ENCODE results near the gene DEAF1.
"Not testable (repeated sequence)": the region's sequence is repeated elsewhere in the genome, so short reads cannot be mapped to it uniquely, and the experiment has no call there.

DEAF1 gene

DNA sequence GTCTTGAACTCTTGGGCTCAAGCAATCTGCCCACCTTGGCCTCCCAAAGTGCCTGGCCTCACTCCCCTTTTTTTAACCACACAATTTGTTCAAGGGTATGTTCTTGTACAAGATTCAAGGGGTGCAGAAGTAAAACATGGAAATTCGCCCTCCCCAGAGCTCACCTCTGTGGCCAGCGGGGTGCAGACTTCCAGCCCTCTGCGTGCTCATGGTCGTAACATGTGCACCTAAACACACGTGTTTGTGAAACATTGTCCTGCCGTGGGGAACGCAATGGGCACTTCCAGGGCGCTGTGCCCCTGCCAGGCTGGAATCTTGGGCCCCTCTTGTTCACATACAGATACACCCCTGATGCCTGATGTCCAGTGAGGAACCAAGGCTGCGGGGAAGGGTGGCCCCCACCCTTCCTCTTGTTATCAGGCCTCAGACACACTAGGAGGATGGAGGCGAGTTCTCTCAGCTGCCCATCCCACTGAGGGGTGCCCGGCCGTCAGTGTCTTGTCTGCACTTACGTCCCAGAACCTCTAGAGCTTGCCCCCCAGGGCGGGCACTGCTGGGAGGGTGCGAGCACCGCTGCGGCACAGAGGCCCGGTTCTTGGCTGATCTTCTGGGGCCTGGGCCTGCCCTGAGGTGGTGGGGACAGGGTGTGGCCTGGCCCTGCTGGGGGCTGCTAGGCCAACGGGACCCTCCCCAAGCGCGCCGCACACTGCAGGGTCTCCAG lies 6.9 kb upstream of the DEAF1 start:
- no peak for DNase-seq (ENCODE audit: low spot score)

DNA sequence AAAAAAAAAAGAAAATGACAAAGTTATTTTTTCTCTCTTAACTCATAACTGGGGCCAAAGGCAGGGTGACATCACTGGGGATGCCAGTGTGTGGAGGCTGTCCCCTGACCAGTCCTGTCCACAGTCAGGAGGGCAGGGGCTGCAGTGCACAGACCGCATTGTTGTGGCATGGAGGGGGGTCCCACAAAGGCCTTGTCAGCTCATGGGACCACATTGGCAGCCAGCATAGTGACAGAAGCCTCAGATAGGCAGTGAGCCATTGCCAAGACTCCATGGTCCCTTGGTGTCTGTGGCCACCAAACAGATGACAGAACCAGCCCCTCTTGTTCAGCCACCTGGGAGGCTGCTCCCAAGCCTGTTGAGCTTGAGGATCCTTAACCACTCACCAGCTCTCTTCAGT lies 4.7 kb upstream of the DEAF1 start:
- DNase-seq (ENCODE audit: low spot score) = no peak

GRCh38 chr11:699116-699508 lies 4.1 kb upstream of the DEAF1 start:
- no peak for DNase-seq (ENCODE audit: low spot score)

GRCh38 chr11:698493-699115 lies 3.6 kb upstream of the DEAF1 start:
- no peak for DNase-seq (ENCODE audit: low spot score)

DNA sequence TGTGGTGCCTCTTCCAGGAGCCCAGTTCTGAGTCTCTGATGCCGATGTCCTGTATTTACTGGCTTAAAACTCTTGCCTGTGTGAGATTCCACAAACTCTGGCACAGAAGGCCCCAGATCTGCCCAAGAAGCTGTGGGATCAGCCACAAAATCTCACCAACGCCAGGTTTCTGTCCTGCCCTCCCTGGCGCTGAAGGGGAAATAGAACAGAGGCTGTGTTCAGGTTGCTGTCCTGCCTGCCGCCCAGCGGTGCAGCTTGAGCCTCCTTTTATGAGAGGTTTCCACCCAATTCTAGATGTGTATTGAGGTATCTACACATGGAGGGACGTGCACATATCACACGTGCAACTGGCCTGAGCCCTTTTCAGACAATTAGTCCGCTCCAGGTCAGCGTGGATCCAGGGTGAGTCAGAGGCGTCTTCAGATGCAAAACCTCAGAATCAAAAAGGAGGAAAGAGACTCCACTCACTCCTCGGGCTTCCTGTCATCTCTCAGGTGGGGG lies 2.8 kb upstream of the DEAF1 start:
- DNase-seq (ENCODE audit: low spot score) = no peak

- no peak for DNase-seq (ENCODE audit: low spot score)
These were observed 2.0 kb upstream of the DEAF1 start for GRCh38 chr11:696955-697491.

GRCh38 chr11:695538-696248 lies 671 bp upstream of the DEAF1 start, which contains the start of gene TMEM80:
Gene TMEM80, plus strand, starts transcription at chr11:695816. Its CDS starts 12 bp downstream, at chr11:695828.
- DNase-seq (ENCODE audit: low spot score) = peak; percentile 49

GRCh38 chr11:695288-695537 lies 191 bp upstream of the DEAF1 start:
- DNase-seq (ENCODE audit: low spot score) = peak; percentile 60

DNA sequence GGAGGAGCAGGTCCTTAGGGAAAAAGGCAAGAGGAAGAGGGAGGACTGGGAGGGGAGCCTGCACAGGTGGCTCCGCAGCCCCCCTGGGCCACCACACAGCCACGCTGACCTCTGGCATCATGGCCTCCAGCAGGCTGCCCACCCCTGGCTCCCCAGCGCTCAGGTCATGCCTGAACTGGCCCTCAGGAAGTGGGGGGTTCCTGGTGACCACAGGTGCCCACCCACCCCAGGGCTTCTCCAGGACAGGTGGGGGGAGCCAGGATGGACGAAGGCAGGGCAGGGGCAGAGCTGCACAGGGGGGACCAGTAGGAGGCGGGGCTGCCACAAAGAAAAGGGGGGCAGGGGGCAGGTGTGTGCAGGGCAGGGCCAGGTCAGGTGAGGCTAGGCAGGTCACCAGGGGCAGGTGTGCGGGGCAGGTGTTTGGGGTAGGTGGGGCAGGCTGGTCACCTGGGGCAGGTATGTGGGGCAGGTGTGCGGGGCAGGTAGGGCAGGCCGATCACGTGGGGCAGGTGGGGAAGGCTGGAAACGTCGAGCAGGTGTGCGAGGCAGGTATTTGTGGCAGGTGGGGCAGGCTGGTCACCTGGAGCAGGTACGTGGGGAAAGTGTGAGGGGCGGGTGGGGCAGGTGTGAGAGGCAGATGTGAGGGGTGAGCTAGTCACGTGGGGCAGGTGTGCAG lies 997 bp downstream of the DEAF1 start:
- DNase-seq (ENCODE audit: low spot score) = no peak

DNA sequence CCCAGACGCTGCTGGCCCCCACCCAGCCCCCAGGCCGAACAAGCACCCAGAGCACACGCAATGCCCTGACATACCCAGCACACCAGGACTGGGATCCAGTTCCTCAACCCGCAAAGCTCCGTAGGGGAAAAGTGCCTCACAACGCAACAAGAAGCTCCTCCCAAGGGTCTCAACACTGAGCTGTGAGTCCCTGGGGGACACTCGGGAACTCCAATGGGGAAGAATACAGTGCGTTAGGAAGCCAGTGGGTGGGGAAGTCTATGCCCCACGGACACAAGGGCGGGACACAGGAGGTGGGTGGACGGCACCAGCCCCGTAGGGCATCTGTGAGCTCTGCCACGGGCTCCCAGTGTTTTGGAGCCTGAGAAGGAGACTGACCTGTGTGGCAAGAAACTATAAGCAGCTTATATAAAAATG lies 1.6 kb downstream of the DEAF1 start:
- no peak for DNase-seq (ENCODE audit: low spot score)

DNA sequence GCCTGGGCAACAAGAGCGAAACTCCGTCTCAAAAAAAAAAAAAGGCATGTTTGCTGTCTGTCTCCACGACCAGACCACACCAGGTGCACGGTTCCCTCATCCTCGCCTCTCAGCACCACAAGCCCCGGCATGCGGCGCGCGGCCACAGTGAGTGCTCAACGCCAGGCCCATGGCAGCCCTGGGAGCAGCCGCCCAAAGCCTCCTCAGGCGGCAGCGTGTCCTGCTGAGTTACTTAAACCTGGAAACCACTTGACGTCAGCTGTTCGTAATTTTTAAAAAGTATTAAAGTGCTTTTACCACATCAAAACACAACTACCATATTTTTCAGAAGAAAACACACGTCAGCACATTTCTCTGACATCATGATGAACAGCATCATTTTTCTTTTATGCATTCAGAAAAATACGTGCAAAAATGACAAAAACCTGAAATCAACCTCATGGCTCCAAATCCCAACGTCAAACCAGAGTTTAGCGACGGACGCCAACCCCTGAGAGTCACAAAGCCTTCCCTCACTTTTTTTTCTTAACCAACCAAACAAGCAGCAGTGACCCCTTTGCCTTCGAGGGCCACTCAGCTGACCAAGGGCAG lies 2.1 kb downstream of the DEAF1 start:
- DNase-seq (ENCODE audit: low spot score) = no peak

DNA sequence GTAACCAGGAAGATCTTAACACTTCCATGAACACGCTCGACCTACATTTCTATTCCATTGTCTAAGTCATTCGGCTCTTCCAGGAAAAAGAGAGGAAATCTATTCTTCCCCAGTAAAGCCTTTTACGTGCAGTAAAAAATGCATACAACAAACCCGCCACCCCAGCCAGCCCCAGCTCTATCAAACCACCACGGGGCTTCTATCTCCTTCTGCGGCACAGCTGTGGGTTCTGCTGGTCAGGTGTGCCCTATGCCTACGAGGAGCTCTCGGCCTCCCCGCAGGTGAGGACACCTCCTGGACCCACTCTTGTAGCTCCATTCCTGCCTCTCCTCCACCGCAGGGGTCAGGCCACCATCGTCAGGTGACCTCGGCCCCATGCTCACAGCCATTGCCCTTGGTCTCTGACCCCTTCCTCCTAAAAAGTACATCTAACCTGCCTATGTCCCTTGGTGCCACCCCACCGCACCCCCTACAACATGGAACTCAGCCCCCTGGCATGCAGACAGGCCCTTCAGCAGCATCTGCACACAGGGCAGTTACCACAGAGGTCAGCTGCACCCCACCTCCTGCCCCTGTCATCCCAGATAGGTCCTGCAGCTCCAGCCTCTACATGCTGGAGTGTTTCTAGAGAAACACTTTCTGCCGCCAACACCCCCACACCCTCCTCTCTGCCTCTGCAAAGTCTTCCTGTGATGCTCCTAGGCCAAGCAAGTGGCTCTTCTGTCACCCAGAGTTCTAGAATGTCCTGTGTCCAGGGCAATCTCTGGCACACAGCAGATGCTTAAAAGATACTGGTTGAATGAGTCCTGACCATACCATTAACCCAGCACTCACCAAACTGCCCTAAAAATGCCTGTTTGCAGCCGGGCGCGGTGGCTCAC lies 3.1 kb downstream of the DEAF1 start:
- no peak for DNase-seq (ENCODE audit: low spot score)

DNA sequence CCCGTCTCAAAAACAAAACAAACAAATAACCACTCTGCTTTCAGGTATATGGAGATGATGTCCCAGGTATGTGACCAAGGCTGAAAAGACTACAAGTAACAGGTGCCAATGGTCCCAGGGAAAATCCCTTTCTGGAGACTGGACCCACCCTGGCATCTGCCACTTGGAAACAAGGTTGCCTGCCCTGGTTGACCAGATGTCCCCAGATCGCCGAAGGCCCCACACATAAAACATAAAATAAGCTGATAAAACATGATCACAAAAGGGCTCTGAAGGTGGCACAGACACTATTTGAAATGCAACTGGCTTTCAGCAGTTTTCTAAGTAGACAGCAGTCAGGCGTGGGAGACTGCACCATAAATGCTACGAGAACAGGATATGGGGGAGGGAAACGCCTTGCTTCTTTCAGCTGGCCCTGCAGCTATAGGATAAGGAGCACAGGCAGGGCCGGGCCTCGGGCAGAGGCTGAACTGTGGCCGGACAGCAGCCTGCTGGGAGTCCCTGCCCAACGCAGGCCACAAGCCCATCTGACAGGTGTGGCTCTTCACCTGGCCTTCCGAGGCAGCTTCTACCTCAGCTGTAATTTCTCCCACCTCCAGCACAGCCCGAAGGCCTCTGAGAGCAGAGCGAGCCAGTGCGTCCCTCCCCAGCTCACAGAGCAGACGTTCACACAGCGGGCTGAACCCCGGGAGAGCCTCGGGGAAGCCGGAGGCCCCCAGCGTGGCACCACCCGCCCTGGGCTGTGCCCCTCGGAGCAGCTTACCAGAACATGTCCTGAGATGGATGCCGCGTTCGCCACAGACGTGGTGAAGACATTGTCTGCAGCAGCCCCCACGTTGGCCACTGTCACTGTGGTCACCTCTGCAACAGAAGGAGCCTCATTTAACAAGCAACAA lies 4.0 kb downstream of the DEAF1 start:
- no peak for DNase-seq (ENCODE audit: low spot score)

DNA sequence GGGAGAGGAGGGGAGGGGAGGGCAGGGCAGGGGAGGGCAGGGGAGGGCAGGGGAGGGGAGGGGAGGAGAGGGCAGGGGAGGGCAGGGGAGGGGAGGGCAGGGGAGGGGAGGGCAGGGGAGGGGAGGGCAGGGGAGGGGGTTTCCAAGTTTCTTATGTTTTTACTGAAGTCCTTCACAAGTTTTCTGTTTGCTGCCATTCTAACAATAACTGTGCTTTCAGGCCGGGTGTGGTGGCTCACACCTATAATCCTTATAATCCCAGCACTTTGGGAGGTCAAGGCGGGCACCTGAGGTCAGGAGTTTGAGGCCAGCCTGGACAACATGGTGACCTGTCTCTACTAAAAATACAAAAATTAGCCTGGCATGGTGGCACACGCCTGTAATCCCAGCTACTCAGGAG lies 4.8 kb downstream of the DEAF1 start:
- DNase-seq (ENCODE audit: low spot score) = not testable (repeated sequence)

GRCh38 chr11:689625-690024 lies 5.4 kb downstream of the DEAF1 start:
- DNase-seq (ENCODE audit: low spot score) = no peak

GRCh38 chr11:688681-689080 lies 6.3 kb downstream of the DEAF1 start:
- DNase-seq (ENCODE audit: low spot score) = no peak

DNA sequence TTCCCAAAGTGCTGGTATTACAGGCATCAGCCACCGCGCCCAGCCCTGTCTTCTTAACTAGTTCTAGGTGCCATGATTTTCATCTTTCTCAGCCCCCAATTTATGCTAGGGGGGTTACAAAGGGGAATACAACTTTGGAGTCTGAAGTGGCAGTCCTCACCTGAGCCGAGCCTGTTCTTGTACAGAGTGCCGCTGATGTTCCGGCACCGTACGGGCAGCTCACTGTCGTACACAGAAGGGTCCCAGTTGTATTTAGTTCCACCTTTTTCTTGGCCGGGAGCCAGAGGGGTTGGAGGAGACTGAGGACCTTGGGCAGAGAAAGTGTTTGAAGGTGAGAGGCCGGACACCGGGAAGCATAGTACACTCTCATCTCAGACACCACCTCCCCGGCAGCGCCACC lies 7.3 kb downstream of the DEAF1 start:
- no peak for DNase-seq (ENCODE audit: low spot score)

DNA sequence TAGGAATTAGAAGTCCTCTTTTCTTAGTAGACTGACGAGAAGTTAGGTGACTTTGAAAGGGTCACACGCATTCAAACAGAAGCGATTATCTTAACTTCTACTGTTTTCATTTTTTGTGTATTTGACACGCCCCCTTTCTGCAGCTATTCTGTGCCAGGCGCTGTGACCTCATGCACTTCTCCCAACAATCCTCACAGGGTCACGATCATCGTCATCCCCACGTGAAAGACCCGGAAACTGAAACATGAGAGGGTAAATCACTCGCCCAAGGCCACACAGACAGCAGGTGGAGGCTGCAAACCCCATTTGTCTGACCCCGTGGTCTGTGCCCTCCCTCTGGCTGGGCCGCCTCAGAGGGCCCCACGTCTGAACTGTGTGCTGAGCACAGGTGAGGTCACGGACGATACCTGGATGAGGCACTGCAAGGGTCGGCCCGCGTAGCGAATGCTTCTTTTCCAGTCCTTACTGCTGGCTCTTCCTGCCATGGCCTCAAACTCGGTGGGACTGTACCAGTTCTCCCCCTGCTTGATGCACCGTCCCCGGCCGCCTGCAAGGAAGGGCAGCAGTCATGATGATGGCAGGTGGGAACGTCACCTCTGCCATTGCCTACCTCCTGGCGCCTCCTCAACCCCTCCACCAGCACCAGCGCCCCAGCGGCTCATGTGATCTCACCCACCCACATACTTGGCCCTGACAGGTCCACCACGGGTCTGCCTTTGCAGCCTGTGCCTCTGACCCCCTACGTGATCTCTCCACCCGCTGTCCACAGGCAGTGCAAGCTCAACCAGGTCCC lies 8.4 kb downstream of the DEAF1 start:
- no peak for DNase-seq (ENCODE audit: low spot score)

GRCh38 chr11:680970-681369 lies 14.1 kb downstream of the DEAF1 start:
- DNase-seq (ENCODE audit: low spot score) = no peak

Data from HuH-7.5 (cell line).